Gastrocnemius medialis (tissue), 4 donors: Measurements from ENCODE around the gene CPTP. TPM values are rescaled to one million over a fixed set of nuclear protein-coding genes. Genes with fewer than 3 reads are reported as not detected.

Experiments used
- ATAC-seq, 2 donors: fragments of 150-250 bp; one replicate each; pipeline ENCODE4 v1.9.1; 2016
- DNase-seq, 2 donors: peaks; one replicate each; pipeline ENCODE4 v3.0.0-alpha.2; 2019
- H3K27ac ChIP-seq, 4 donors: fragments of 200-600 bp; sonication (generic); 1 replicate in 1 of 4; 2 replicates in 3 of 4; pipeline ENCODE4 v1.5.1; 2016 to 2018; ENCODE audit warnings: mild to moderate bottlenecking in 2 of 4, moderate library complexity in 1 of 4
- H3K27me3 ChIP-seq, 3 donors: fragments of 200-600 bp; sonication (generic) in 2 of 3; 1 replicate in 1 of 3; 2 replicates in 2 of 3; pipeline versions ENCODE4 v1.5.1 to v1.6.0; 2016 to 2019; ENCODE audit warnings: mild to moderate bottlenecking in 1 of 3, moderate library complexity in 1 of 3
- H3K36me3 ChIP-seq, 2 donors: fragments of 200-600 bp; sonication (generic) in 1 of 2; one replicate each; pipeline ENCODE4 v1.5.1; 2017 to 2018
- H3K4me1 ChIP-seq, 2 donors: fragments of 200-600 bp; sonication (generic) in 1 of 2; one replicate each; pipeline ENCODE4 v1.5.1; 2016 to 2017; ENCODE audit warnings: mild to moderate bottlenecking in 2 of 2
- H3K4me3 ChIP-seq, 4 donors: fragments of 200-600 bp; sonication (generic) in 3 of 4; 1 replicate in 1 of 4; 2 replicates in 3 of 4; pipeline ENCODE4 v1.5.1; 2016 to 2019; ENCODE audit warnings: mild to moderate bottlenecking in 2 of 4
- H3K9me3 ChIP-seq, 3 donors: fragments of 200-600 bp; sonication (generic) in 2 of 3; 1 replicate in 1 of 3; 2 replicates in 2 of 3; pipeline ENCODE4 v1.5.1; 2016 to 2019
- POLR2A ChIP-seq, 2 donors: fragments of 450-650 bp; IDR thresholded peaks; one replicate each; pipeline ENCODE4 v1.6.1; 2017; ENCODE audit warnings: antibody characterized with exemption in 2 of 2, mild to moderate bottlenecking in 2 of 2, moderate library complexity in 2 of 2
- in situ Hi-C, 4 donors: fragments of 200-750 bp; cut with MboI; loops; one replicate each; pipeline versions ENCODE4 v1.15.0 to v1.8.0; 2017; ENCODE audit warnings: low sequenced_read_pairs in 4 of 4
- intact Hi-C: fragments of 100-400 bp; cut with DNase I; formaldehyde crosslinking; loops from one replicate; pipeline ENCODE4 v1.15.1; 2023; ENCODE audit warnings: low total_unique reads
- total RNA-seq, 4 donors: library from RNA; depleted of rRNA; stranded (reverse); fragments of >200 nt; gene quantifications; one replicate each; pipeline versions ENCODE4 v1.1.0 to v1.2.3, GENCODE V29; 2016
- TF ChIP-seq, protein P1 (sequence below), 5 experiments: fragments of 450-650 bp in 3 of 5; fragments of 200-600 bp in 2 of 5; sonication (generic) in 2 of 5; IDR thresholded peaks in 4 of 5; conservative IDR thresholded peaks in 1 of 5; 1 replicate in 4 of 5; 2 replicates in 1 of 5; pipeline ENCODE4 v1.5.1; 2016 to 2019; ENCODE audit warnings: antibody characterized with exemption in 5 of 5, mild to moderate bottlenecking in 3 of 5, moderate library complexity in 3 of 5

CPTP gene
- total RNA-seq, 4 donors from 2014 or later = 22.7 to 64.9 (median 34.0) TPM

DNA sequence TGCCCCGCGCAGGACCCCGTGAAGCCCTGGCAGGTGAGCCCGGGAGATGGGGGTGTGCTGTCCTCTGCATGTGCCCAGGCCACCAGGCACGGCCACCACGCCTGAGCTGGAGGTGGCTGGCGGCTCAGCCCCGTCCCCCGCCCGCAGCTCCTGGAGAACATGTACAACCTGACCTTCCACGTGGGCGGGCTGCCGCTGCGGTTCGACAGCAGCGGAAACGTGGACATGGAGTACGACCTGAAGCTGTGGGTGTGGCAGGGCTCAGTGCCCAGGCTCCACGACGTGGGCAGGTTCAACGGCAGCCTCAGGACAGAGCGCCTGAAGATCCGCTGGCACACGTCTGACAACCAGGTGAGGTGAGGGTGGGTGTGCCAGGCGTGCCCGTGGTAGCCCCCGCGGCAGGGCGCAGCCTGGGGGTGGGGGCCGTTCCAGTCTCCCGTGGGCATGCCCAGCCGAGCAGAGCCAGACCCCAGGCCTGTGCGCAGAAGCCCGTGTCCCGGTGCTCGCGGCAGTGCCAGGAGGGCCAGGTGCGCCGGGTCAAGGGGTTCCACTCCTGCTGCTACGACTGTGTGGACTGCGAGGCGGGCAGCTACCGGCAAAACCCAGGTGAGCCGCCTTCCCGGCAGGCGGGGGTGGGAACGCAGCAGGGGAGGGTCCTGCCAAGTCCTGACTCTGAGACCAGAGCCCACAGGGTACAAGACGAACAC is 8.3 kb downstream of the CPTP start:
- no peak overlapping the region for H3K4me3 ChIP-seq
- DNase-seq (peak in 1 of 2 donors; percentile 68), ATAC-seq (peak; percentile 22 to 23)
- H3K27ac ChIP-seq = peak overlapping the region in 3 of 4 donors; percentile 37 to 43 (median 37)
- H3K4me1 ChIP-seq = peaks cover 21 to 27% of the 10 kb centered on the region in 2 donors
- H3K36me3 ChIP-seq = peaks cover 0 to 23% of the 10 kb centered on the region in 2 donors
- no peaks in the 10 kb centered on the region for H3K27me3 ChIP-seq
- in situ Hi-C loops = no loop called here
- no peaks in the 10 kb centered on the region for H3K9me3 ChIP-seq
- intact Hi-C loops = no loop called here
- TF ChIP-seq, protein P1, sequence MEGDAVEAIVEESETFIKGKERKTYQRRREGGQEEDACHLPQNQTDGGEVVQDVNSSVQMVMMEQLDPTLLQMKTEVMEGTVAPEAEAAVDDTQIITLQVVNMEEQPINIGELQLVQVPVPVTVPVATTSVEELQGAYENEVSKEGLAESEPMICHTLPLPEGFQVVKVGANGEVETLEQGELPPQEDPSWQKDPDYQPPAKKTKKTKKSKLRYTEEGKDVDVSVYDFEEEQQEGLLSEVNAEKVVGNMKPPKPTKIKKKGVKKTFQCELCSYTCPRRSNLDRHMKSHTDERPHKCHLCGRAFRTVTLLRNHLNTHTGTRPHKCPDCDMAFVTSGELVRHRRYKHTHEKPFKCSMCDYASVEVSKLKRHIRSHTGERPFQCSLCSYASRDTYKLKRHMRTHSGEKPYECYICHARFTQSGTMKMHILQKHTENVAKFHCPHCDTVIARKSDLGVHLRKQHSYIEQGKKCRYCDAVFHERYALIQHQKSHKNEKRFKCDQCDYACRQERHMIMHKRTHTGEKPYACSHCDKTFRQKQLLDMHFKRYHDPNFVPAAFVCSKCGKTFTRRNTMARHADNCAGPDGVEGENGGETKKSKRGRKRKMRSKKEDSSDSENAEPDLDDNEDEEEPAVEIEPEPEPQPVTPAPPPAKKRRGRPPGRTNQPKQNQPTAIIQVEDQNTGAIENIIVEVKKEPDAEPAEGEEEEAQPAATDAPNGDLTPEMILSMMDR (IDR thresholded peaks at IDR 0.05 in 4 of 5, conservative IDR thresholded peaks at IDR 0.05 in 1 of 5) = no peak

DNA sequence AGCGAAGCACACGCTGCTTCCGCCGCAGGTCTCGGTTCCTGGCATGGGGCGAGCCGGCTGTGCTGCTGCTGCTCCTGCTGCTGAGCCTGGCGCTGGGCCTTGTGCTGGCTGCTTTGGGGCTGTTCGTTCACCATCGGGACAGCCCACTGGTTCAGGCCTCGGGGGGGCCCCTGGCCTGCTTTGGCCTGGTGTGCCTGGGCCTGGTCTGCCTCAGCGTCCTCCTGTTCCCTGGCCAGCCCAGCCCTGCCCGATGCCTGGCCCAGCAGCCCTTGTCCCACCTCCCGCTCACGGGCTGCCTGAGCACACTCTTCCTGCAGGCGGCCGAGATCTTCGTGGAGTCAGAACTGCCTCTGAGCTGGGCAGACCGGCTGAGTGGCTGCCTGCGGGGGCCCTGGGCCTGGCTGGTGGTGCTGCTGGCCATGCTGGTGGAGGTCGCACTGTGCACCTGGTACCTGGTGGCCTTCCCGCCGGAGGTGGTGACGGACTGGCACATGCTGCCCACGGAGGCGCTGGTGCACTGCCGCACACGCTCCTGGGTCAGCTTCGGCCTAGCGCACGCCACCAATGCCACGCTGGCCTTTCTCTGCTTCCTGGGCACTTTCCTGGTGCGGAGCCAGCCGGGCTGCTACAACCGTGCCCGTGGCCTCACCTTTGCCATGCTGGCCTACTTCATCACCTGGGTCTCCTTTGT is 9.1 kb downstream of the CPTP start:
- no peak for TF ChIP-seq POLR2A (IDR thresholded peaks at IDR 0.05)
- TF ChIP-seq, protein P1 (IDR thresholded peaks at IDR 0.05 in 4 of 5, conservative IDR thresholded peaks at IDR 0.05 in 1 of 5) = no peak
- H3K27ac ChIP-seq = peak overlapping the region in 3 of 4 donors; percentile 20 to 43 (median 37)
- H3K9me3 ChIP-seq = no peaks in the 10 kb centered on the region
- peaks cover 0 to 27% of the 10 kb centered on the region in 2 donors for H3K36me3 ChIP-seq
- H3K4me3 ChIP-seq = no peak overlapping the region
- DNase-seq = no peak
- peak; percentile 9 to 10 for ATAC-seq
- peaks cover 21 to 27% of the 10 kb centered on the region in 2 donors for H3K4me1 ChIP-seq
- intact Hi-C loops (no loop called here), in situ Hi-C loops (no loop called here)
- H3K27me3 ChIP-seq = no peaks in the 10 kb centered on the region

DNA sequence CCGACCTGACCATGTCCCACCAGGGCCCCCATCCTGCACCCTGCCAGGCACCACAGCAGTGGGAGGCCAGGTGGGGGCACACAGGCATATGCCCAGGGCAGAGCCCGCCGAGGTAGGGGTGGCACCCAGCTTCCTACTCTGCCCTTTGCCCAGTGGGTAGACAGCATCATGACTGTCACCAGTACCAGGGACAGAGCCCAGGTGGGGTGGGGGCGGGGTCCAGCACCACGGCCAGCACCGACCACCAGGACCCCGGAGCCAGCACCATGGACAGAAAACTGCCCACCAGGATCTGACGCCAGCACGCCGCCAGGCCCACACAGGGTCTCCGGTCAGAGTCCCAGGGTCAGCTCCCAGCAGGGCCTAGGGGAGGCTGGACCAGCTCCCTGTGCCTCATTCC is 10.2 kb downstream of the CPTP start:
- no peak for ATAC-seq
- TF ChIP-seq, protein P1 (IDR thresholded peaks at IDR 0.05 in 4 of 5, conservative IDR thresholded peaks at IDR 0.05 in 1 of 5) = no peak
- TF ChIP-seq POLR2A (IDR thresholded peaks at IDR 0.05) = no peak
- in situ Hi-C loops = no loop called here

GRCh38 chr1:1335283-1335682 is 10.7 kb downstream of the CPTP start:
- TF ChIP-seq, protein P1 (IDR thresholded peaks at IDR 0.05 in 4 of 5, conservative IDR thresholded peaks at IDR 0.05 in 1 of 5) = no peak
- TF ChIP-seq POLR2A (IDR thresholded peaks at IDR 0.05) = no peak
- no peak for DNase-seq
- H3K36me3 ChIP-seq = peaks cover 0 to 43% of the 10 kb centered on the region in 2 donors
- no peak overlapping the region for H3K4me3 ChIP-seq
- H3K27ac ChIP-seq = no peak overlapping the region
- H3K27me3 ChIP-seq = no peaks in the 10 kb centered on the region
- in situ Hi-C loops (no loop called here), intact Hi-C loops (no loop called here)
- no peak for ATAC-seq
- H3K9me3 ChIP-seq = no peaks in the 10 kb centered on the region
- H3K4me1 ChIP-seq = peaks cover 19 to 25% of the 10 kb centered on the region in 2 donors

More for the DNA sequence above, 10.2 kb downstream of the CPTP start:
- DNase-seq = no peak
- no peak overlapping the region for H3K27ac ChIP-seq
- H3K9me3 ChIP-seq = no peaks in the 10 kb centered on the region
- H3K4me3 ChIP-seq = no peak overlapping the region
- H3K36me3 ChIP-seq = peaks cover 0 to 38% of the 10 kb centered on the region in 2 donors
- peaks cover 21 to 27% of the 10 kb centered on the region in 2 donors for H3K4me1 ChIP-seq
- intact Hi-C loops = no loop called here
- no peaks in the 10 kb centered on the region for H3K27me3 ChIP-seq
